ENCODE measurements around the gene SERPINA1.

DNA sequence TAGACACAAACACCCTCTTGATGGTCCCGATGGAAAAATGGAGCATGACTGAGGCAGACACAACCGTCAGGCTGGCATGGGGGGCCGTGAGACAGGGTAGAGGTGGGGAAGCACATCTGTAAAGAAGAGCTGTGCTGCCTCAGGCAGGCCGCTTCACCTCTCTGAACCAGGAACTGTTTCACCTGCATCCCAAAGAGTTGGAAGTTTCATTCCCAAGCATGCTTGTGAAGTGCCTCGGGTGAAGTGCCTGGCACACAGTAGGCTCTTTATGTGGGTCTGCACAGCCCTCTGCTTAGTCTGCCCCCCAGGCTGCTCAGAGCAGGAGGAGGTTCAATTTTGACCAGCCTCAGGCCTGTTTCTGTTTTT is 685 bp upstream of the SERPINA1 start:
- TF ChIP-seq TARDBP (IDR thresholded peaks at IDR 0.05) (no peak), ARNT (IDR thresholded peaks at IDR 0.05) (no peak), NFRKB (IDR thresholded peaks at IDR 0.05) (no peak), FOXA1 (IDR thresholded peaks at IDR 0.05) (no peak)
- TF ChIP-seq, protein P1, sequence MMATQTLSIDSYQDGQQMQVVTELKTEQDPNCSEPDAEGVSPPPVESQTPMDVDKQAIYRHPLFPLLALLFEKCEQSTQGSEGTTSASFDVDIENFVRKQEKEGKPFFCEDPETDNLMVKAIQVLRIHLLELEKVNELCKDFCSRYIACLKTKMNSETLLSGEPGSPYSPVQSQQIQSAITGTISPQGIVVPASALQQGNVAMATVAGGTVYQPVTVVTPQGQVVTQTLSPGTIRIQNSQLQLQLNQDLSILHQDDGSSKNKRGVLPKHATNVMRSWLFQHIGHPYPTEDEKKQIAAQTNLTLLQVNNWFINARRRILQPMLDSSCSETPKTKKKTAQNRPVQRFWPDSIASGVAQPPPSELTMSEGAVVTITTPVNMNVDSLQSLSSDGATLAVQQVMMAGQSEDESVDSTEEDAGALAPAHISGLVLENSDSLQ (IDR thresholded peaks at IDR 0.05), result no peak

All from HEK293T (cell line).